Measurements from ENCODE around the gene GNA12.

The GNA12 gene

DNA sequence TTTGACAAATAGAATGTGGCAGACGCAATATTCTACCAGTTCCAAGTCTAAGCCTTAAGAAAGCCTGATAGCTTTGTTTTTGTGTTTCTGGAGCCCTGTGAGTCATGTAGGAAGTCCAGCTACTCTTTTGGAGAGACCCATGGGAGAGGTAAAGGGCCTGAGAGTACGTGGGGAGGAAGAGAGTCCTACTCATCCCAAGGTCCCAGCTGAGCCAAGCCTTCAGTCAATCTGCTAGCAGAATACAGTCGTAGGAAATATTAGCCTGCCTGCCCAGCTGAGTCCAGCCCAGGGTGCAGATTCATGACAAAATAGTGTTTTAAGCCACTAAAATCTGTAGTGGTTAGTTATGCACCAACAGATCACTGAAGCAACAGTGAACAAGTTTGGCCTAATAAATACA is 9.0 kb upstream of the GNA12 start:
- no peak for TF ChIP-seq RAD21 (IDR thresholded peaks at IDR 0.05; ENCODE audit: low read depth)
- TF ChIP-seq TCF12 (IDR thresholded peaks at IDR 0.05; ENCODE audit: low read depth) = no peak
- TF ChIP-seq TEAD4 (IDR thresholded peaks at IDR 0.05) = no peak
- no peak for TF ChIP-seq ZBTB7A (IDR thresholded peaks at IDR 0.05; ENCODE audit: low read depth)
- TF ChIP-seq EP300 (IDR thresholded peaks at IDR 0.05; ENCODE audit: borderline replicate concordance) = no peak
- TF ChIP-seq, protein P1, sequence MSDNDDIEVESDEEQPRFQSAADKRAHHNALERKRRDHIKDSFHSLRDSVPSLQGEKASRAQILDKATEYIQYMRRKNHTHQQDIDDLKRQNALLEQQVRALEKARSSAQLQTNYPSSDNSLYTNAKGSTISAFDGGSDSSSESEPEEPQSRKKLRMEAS (IDR thresholded peaks at IDR 0.05) = no peak
- TF ChIP-seq, protein P2, sequence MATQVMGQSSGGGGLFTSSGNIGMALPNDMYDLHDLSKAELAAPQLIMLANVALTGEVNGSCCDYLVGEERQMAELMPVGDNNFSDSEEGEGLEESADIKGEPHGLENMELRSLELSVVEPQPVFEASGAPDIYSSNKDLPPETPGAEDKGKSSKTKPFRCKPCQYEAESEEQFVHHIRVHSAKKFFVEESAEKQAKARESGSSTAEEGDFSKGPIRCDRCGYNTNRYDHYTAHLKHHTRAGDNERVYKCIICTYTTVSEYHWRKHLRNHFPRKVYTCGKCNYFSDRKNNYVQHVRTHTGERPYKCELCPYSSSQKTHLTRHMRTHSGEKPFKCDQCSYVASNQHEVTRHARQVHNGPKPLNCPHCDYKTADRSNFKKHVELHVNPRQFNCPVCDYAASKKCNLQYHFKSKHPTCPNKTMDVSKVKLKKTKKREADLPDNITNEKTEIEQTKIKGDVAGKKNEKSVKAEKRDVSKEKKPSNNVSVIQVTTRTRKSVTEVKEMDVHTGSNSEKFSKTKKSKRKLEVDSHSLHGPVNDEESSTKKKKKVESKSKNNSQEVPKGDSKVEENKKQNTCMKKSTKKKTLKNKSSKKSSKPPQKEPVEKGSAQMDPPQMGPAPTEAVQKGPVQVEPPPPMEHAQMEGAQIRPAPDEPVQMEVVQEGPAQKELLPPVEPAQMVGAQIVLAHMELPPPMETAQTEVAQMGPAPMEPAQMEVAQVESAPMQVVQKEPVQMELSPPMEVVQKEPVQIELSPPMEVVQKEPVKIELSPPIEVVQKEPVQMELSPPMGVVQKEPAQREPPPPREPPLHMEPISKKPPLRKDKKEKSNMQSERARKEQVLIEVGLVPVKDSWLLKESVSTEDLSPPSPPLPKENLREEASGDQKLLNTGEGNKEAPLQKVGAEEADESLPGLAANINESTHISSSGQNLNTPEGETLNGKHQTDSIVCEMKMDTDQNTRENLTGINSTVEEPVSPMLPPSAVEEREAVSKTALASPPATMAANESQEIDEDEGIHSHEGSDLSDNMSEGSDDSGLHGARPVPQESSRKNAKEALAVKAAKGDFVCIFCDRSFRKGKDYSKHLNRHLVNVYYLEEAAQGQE (IDR thresholded peaks at IDR 0.05; ENCODE audit: low read depth) = no peak
- TF ChIP-seq YY1 (IDR thresholded peaks at IDR 0.05; ENCODE audit: low read depth) = no peak
- no peak for TF ChIP-seq CEBPB (IDR thresholded peaks at IDR 0.05)
- no peak for TF ChIP-seq NFIC (IDR thresholded peaks at IDR 0.05)
- no peak for TF ChIP-seq EGR1 (IDR thresholded peaks at IDR 0.05)
- TF ChIP-seq, protein P3, sequence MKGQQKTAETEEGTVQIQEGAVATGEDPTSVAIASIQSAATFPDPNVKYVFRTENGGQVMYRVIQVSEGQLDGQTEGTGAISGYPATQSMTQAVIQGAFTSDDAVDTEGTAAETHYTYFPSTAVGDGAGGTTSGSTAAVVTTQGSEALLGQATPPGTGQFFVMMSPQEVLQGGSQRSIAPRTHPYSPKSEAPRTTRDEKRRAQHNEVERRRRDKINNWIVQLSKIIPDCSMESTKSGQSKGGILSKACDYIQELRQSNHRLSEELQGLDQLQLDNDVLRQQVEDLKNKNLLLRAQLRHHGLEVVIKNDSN (IDR thresholded peaks at IDR 0.05) = no peak

DNA sequence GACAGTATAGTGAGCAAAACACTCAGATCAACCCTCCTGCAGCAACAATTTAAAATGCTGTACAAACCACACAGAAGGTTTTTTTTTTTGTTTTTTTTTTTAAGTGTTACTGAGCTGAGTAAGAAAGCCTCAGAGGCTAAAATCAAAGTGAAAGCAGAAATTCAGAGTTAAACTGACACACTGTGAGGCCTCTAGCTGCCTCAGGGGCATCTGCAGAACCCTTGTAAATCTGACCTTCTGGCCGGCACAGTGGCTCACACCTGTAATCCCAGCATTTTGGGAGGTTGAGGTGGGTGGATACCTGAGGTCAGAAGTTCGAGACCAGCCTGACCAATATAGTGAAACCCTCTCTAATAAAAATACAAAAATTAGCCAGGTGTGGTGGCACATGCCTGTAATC is 7.4 kb upstream of the GNA12 start:
- TF ChIP-seq RAD21 (IDR thresholded peaks at IDR 0.05; ENCODE audit: low read depth) (no peak), TAF1 (IDR thresholded peaks at IDR 0.05; ENCODE audit: low read depth) (no peak), CEBPB (IDR thresholded peaks at IDR 0.05) (no peak), NFIC (IDR thresholded peaks at IDR 0.05) (no peak), TCF12 (IDR thresholded peaks at IDR 0.05; ENCODE audit: low read depth) (no peak), YY1 (IDR thresholded peaks at IDR 0.05; ENCODE audit: low read depth) (no peak)
- TF ChIP-seq, protein P3 (IDR thresholded peaks at IDR 0.05) = no peak

DNA sequence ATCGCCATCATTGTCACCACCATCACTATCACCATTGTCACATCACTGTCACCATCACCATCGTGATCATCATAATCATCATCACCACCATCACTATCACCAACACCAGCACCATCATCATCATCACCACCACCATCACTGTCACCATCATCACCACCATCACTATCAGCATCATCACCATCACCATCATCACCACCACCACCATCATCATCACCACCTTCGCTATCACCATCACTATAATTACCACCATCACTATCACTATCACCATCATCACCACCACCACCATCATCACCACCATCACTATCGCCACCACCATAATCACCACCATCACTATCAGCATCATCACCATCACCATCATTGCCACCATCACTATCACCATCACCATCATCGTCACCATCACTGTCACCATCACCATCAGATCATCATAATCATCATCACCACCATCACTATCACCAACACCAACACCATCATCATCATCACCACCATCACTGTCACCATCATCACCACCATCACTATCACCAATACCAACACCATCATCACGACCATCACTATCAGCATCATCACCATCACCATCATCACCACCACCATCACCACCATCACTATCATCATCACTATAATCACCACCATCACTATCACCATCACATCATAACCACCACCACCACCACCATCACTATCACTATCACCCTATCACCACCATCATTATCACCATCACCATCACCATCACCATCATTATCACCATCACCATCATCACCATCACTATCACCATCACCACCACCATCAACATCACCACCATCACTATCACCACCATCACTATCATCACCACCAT is 6.0 kb upstream of the GNA12 start:
- TF ChIP-seq EP300 (IDR thresholded peaks at IDR 0.05; ENCODE audit: borderline replicate concordance) = no peak
- TF ChIP-seq NFIC (IDR thresholded peaks at IDR 0.05) = no peak
- TF ChIP-seq CREB1 (IDR thresholded peaks at IDR 0.05; ENCODE audit: low read depth) = no peak
- no peak for TF ChIP-seq YY1 (IDR thresholded peaks at IDR 0.05; ENCODE audit: low read depth)
- TF ChIP-seq TAF1 (IDR thresholded peaks at IDR 0.05; ENCODE audit: low read depth) = no peak
- TF ChIP-seq, protein P1 (IDR thresholded peaks at IDR 0.05) = no peak
- no peak for TF ChIP-seq RAD21 (IDR thresholded peaks at IDR 0.05; ENCODE audit: low read depth)
- TF ChIP-seq ZBTB7A (IDR thresholded peaks at IDR 0.05; ENCODE audit: low read depth) = no peak
- TF ChIP-seq, protein P3 (IDR thresholded peaks at IDR 0.05) = no peak
- TF ChIP-seq EGR1 (IDR thresholded peaks at IDR 0.05) = no peak
- no peak for TF ChIP-seq CEBPB (IDR thresholded peaks at IDR 0.05)
- TF ChIP-seq FOXM1 (IDR thresholded peaks at IDR 0.05; ENCODE audit: borderline replicate concordance, low read depth) = no peak
- no peak for TF ChIP-seq TCF12 (IDR thresholded peaks at IDR 0.05; ENCODE audit: low read depth)
- no peak for TF ChIP-seq TEAD4 (IDR thresholded peaks at IDR 0.05)
- TF ChIP-seq, protein P2 (IDR thresholded peaks at IDR 0.05; ENCODE audit: low read depth) = no peak

DNA sequence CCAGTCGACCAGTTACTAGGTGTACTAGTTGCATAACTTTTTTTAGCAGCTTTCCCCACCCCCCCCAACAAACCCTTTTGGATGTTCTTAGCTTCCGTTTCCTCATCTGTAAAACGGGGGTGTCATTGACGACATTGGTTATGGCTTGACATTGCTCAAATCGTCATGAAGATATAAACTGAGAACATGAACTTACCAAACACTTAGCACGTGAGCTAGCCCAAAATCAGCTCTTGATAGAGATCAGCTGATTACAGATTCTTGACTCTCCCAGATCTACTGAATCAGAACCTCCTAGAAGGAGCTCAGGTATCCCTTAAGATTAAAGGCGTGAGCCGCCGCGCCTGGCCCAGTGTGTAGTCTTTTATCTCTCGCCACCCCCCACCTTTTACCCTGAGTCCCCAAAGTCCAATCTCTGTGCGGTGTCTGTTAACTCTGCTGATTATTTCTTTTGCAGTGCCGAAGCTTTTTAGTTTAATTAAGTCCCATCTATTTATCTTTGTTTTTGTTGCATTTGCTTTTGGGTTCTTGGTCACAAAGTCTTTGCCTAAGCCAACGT is 1.0 kb upstream of the GNA12 start:
- TF ChIP-seq TAF1 (IDR thresholded peaks at IDR 0.05; ENCODE audit: low read depth) = no peak
- no peak for TF ChIP-seq EP300 (IDR thresholded peaks at IDR 0.05; ENCODE audit: borderline replicate concordance)
- no peak for TF ChIP-seq RAD21 (IDR thresholded peaks at IDR 0.05; ENCODE audit: low read depth)
- TF ChIP-seq EGR1 (IDR thresholded peaks at IDR 0.05) = no peak

DNA sequence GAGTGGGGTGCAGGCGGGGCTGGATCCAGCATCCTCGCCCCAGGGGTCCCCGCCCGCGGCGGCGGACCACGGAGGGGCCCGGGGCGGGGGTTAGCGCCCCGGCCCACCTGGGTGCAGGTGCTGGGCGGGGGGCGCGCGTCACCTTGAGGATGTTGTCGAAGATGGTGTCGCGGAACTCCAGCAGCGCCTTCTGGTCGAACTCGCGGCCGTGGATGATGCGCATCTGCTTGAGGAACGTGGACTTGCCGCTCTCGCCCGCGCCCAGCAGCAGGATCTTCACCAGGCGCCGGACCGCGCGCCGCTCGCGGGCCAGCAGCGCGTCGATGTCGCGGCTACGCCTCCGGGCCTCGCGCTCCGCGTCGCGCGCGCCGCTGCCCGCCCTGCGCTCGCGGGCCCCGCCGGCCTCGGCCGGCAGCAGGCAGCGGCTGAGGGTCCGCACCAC is 376 bp downstream of the GNA12 start:
- TF ChIP-seq NFIC (IDR thresholded peaks at IDR 0.05) = no peak
- TF ChIP-seq ZBTB7A (IDR thresholded peaks at IDR 0.05; ENCODE audit: low read depth) = 0 out of 2 replicates have a peak, but pooled peaks have one; percentile 31
- TF ChIP-seq, protein P1 (IDR thresholded peaks at IDR 0.05) = peak; percentile 66; the same call in 1 of the 2 replicates

Data from Ishikawa (cell line).